HG02884 (cell line): ENCODE measurements around the gene FRMPD3.
"Not testable (repeated sequence)": the region's sequence is repeated elsewhere in the genome, so short reads cannot be mapped to it uniquely, and the experiment has no call there.

Source experiments
- ATAC-seq: cut with Tn5 transposase; IDR thresholded peaks from one replicate; pipeline ENCODE4 v1.9.1; 2021; ENCODE audit warnings: mild to moderate bottlenecking, moderate library complexity; ENCODE audit not compliant: unreplicated experiment

The FRMPD3 gene

GRCh38 chrX:107448998-107449835, at the start of gene FRMPD3:
TSS of gene FRMPD3 (plus strand) at chrX:107449652. CDS start at chrX:107526589, 76,937 bp downstream.
- no peak for ATAC-seq

GRCh38 chrX:107420571-107420970, 28.9 kb upstream of the FRMPD3 start:
- ATAC-seq, result no peak

DNA sequence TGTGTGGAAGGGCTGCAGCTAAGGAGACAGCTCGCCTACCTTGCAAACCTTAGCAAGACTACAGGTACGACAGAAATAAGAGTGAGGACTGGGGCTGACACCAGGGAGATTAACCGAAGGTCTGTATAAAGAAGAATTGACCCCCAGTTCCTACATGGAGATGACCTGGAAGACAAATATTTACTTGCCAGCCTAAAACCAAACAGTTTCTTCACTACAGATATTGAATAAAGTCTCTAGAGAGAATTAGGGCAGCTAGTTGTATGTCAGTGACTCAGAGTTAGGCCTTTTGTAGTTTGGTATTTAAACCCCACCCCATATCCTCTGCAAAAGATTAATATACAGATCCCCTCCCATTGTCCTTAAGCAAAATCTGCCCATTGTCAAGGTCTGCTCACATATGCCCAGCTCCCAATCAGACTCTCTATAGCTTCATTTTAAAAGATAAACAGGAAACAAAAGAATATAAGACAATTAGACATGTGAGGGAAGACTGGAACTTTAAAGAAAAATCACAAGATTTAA, 28.1 kb upstream of the FRMPD3 start:
- no peak for ATAC-seq

GRCh38 chrX:107429090-107429489, 20.4 kb upstream of the FRMPD3 start:
- ATAC-seq, result no peak

DNA sequence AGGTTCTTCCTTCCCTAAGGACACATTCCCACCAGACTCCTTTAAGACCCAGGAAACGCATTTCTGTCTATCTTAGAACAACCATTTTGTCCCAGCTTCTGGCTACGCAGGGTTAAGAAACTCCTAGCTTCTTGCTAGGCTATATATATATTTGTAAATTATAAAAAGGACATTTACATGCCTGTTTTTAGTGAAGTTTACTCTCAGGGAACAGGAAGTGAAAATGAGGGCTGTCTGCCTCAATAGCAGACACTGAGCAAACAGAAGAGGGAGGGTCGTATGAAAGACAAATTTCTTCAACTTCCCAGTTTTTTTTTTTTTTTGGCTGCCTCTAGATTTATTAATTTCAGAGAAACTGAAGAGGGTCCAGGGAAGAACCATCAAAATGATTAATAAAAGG, 9.3 kb upstream of the FRMPD3 start:
- ATAC-seq, result peak; percentile 48

- ATAC-seq, result no peak
Measured at GRCh38 chrX:107440692-107441091, 8.8 kb upstream of the FRMPD3 start.

GRCh38 chrX:107442914-107443527, 6.4 kb upstream of the FRMPD3 start:
- ATAC-seq, result no peak

DNA sequence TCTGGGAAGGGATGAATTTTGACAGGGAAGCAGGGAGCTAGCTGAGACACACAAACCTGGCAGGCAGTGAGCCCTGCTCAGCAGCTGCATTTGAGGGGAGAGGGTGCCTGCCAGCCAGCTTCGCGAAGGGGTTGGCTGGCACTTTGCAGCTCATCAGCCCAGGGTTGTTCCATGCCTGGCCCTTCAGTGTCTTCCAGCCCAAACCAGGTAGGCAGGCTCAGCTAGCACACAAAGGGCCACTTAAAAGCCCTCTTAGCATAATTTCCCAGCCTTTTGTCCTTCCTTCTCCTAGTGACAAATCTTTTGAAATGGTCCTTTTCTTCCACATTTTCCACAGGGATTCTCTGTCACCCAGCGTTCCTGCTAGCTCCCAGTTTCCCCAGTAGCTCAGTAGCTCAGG, 4.3 kb upstream of the FRMPD3 start:
- no peak for ATAC-seq

DNA sequence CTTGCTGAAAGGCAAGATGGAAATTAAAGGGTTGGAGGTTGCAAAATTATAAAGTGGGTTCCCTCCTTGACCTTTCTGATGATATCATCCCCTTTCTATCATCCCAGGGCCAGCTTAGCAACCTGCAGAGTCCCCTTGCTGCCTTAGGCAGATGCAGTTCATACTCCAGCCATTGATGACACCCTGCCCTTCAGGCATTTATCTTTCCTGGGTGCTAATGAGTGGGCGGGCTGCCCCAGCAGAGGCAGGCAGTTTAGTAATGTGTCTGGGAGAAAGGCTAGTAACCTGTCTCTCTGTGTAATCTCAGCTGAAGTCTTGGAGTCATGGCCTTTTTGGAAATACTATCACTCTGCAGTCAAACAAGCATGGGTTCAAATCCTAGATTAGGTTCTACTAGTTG, 3.8 kb upstream of the FRMPD3 start:
- no peak for ATAC-seq

- no peak for ATAC-seq
Measured at GRCh38 chrX:107447642-107448041, 1.8 kb upstream of the FRMPD3 start.

DNA sequence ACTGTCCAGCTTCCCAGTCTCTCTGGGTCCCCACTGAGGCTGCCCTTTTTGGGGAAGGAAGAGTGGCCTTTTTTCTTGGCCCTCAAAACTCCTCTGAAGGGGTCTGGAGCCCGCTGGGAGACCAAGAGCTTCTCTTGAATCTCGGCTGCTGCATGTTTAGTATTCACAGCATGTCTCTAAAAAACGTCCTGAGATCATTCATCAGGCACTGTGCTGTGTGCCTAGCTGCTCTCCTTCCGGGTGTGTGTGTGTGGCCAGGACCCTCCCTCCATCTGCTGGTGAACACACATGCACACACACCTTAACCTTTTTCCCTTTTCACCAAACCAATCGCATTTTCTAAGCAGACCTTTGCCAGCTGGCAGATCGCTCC, 841 bp upstream of the FRMPD3 start:
- no peak for ATAC-seq

DNA sequence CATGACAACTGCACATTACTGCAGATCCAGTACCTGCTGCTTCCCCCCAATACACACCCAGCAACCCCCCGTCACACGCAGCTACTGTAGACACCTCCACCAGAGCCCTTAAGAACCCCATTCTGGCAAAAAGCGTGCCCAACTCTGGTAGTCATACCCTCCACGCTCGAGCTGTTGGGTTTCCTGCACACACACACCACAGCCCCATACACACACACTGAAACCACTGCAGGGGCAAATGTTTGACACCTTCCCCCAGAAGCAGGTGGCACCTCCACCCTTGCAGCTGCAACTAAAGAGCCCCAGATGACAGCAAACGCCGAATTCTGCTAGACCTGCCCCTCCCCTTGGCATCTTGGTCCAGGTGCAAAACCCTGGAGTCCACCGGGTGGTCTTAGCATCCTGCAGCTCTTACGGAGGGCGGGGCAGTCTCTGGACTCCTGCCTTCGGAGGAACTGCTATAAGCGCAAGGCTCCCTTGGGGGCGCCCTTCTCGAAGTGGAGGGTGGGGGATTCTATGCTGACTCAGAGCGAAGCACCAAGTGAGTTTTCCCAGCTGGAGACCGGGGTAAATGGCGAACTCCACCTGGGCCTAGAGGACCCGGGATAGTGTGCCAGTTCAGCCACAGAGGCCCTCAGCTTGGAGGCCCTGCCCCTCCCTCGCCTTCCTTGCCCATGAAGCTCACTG, 1.5 kb downstream of the FRMPD3 start:
- ATAC-seq, result no peak

DNA sequence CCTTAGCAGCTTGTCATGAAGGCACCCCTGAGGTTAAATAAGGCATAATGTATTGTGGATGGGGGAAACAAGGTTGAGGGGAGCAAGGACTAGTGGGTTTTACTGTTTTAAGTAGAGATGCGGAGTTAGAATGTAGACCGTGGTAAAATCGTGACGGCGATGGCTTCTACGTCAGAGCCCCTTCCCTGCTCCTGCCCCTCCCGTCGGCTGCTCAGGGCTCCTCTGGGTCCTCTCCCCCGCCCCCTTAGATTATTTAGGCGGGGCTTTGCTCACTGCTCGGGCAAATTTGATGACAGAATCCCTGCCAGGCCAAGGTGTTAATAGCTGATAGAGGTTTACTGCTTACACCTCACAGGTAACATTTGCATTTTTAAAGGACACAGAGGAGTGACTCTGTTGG, 2.3 kb downstream of the FRMPD3 start:
- ATAC-seq, result no peak

DNA sequence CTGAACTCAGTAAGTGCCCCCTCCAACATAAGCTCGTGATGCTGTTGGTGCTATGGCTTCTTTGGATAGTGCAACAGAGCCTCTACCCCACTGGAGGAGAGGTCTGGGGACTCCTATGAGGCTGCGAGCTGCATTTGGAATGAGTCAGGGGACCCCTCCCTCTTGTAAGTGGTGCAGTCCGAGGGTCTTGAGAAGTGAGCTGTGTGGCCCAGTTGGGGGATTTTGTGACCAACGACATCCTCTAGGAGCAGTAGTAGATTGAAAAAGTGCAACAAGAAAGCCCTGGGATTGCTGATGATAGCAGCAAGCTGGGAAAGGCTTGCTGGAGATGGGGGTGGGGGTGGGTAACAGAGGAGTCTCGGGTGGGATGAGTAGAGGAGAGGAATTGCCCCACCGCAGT, 3.1 kb downstream of the FRMPD3 start:
- ATAC-seq, result no peak

GRCh38 chrX:107454302-107454701, 4.8 kb downstream of the FRMPD3 start:
- peak; percentile 77 for ATAC-seq

DNA sequence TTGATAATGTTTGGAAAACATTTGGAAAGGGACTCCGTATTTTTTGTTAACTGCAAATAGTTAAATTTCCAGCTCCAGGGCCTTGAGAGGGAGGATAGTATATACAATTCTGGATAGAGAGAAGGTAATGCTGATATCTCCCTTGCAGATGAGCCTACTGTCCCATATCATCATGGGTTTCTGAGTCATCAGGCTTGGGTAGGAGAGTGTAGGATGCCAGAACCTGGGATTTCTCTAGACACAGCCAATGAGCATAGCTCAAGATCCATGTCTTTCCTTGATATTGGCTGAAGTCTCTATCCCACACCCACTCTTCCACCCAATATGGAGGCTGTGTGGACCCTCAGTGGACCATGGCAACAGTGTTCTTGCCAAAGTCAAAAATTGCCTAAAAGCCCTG, 7.8 kb downstream of the FRMPD3 start:
- ATAC-seq, result no peak

DNA sequence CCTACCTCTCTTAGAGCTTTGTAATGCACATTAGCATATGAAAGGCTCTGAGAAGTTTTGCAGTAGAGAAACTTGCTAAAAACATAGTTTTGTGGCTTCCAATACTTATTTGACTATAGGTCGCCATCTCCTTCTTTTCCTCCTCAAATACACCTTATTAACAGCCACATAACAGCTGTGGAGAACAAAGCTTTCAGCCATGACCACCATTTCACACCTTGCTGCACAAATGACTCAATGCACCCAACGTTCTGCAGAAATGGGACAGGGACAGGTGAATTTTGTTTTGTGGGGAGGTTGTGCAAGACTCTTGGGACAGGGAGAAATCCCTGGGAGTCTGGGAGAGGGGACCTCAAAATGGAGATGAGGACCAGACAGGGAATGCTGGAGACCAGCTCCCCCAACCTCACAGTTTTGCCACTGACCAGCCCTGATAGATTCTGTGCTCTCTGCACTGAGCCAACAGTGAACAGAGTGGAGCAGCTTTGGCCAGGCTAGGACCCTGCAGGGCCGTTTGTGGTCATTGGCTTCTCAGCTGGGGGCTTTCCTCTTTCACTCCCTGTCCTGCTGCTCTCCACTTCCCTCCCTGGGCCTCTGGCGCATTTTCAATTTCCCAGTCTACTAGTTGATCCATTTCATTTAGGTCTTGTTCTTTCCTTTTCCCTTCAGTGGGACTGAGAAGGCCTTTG, 16.6 kb downstream of the FRMPD3 start:
- ATAC-seq, result peak; percentile 89

DNA sequence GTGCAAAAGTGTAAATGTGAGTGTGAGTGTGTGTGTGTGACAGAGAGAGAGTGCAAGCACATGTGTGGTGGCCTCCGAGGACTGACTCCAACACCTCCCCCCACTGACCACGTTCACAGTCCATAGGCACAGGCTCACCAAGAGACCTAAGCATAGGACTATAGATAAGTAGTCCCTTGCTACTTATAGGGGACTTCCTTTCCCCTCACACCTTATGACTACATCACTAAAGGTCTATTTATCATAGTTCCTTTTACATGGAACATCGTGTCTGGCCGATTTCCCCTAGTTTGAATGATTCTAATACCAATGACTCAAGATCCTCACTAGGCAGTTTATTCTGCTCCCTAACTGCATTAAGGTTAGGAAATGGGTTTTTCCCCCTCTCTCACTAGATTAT, 17.8 kb downstream of the FRMPD3 start:
- ATAC-seq, result no peak

- no peak for ATAC-seq
Measured at GRCh38 chrX:107470198-107470597, 20.7 kb downstream of the FRMPD3 start.

- ATAC-seq, result no peak
Measured at GRCh38 chrX:107470971-107471370, 21.5 kb downstream of the FRMPD3 start.

GRCh38 chrX:107471420-107471819, 22.0 kb downstream of the FRMPD3 start:
- ATAC-seq, result not testable (repeated sequence)
